PC-3 (cell line): Measurements from ENCODE around the gene A4GALT. TPM values are rescaled to one million over a fixed set of nuclear protein-coding genes. Genes with fewer than 3 reads are reported as not detected.
A peak's percentile ranks its signal among the peaks of the same experiment; 100 is the strongest.

Experiments
- ATAC-seq: fragments of 200-7000 bp; cut with Tn5 transposase; 2 replicates; pipeline ENCODE4 v1.9.1; 2020; ENCODE audit warnings: mild to moderate bottlenecking, moderate library complexity
- BruUV-seq: library from RNA; stranded (reverse); fragments of 400-500 nt; replicated peaks from 2 replicates; lab custom pipeline; 2021; lab: Mats Ljungman, UMichigan
- CTCF ChIA-PET: fragments of 300-600 bp; sonication (Branson Sonifier 250); formaldehyde crosslinking; loops from one replicate; lab custom pipeline; 2022; ENCODE audit warnings: antibody characterized with exemption; lab: Charles Lee
- POLR2A ChIA-PET: fragments of 300-600 bp; sonication (Branson Sonifier 250); formaldehyde crosslinking; loops from one replicate; lab custom pipeline; 2022; ENCODE audit warnings: antibody characterized with exemption; ENCODE audit not compliant: unreplicated experiment; lab: Charles Lee
- DNase-seq: peaks from one replicate; pipeline ENCODE4 v3.0.0-alpha.2; 2015
- H2AFZ ChIP-seq: fragments of 300-600 bp; sonication (generic); 2 replicates; pipeline ENCODE4 v1.6.0; 2016; ENCODE audit warnings: antibody characterized with exemption, low read length
- H3F3A ChIP-seq: fragments of 300-600 bp; sonication (generic); one replicate; pipeline ENCODE4 v1.6.0; 2017; ENCODE audit warnings: antibody characterized with exemption, low read length, control low read depth, mild to moderate bottlenecking; ENCODE audit not compliant: unreplicated experiment
- H3K27ac ChIP-seq: fragments of 300-600 bp; sonication (generic); 2 replicates; pipeline ENCODE4 v1.5.1; 2016; ENCODE audit warnings: mild to moderate bottlenecking, low read length
- H3K27me3 ChIP-seq: fragments of 300-600 bp; sonication (generic); 2 replicates; pipeline ENCODE4 v1.6.1; 2016; ENCODE audit warnings: low read length, mixed read lengths
- H3K36me3 ChIP-seq: fragments of 300-600 bp; sonication (generic); 2 replicates; pipeline ENCODE4 v1.6.1; 2016; ENCODE audit warnings: low read depth, mixed run types, low read length, mixed read lengths
- H3K4me1 ChIP-seq: fragments of 300-600 bp; sonication (generic); 2 replicates; pipeline ENCODE4 v1.5.1; 2016; ENCODE audit warnings: low read length; ENCODE audit not compliant: insufficient read depth
- H3K4me2 ChIP-seq: fragments of 300-600 bp; sonication (generic); 2 replicates; pipeline ENCODE4 v1.6.0; 2016; ENCODE audit warnings: low read length
- H3K4me3 ChIP-seq: fragments of 300-600 bp; sonication (generic); 2 replicates; pipeline ENCODE4 v1.5.1; 2016; ENCODE audit warnings: mild to moderate bottlenecking, low read length, mixed read lengths
- H3K79me2 ChIP-seq: fragments of 300-600 bp; sonication (generic); 2 replicates; pipeline ENCODE4 v1.6.1; 2017; ENCODE audit warnings: low read length, mixed read lengths
- H3K9ac ChIP-seq: fragments of 300-600 bp; sonication (generic); 2 replicates; pipeline ENCODE4 v1.6.0; 2016; ENCODE audit warnings: mild to moderate bottlenecking, low read length
- H3K9me2 ChIP-seq: fragments of 300-600 bp; sonication (generic); replicated peaks from 2 replicates; pipeline ENCODE4 v1.6.1; 2016; ENCODE audit warnings: mixed run types, low read length, mixed read lengths
- H3K9me3 ChIP-seq: fragments of 300-600 bp; sonication (generic); 2 replicates; pipeline ENCODE4 v1.6.1; 2016; ENCODE audit warnings: low read length, mixed read lengths
- H4K20me1 ChIP-seq: fragments of 300-600 bp; sonication (generic); 2 replicates; pipeline ENCODE4 v1.6.1; 2016; ENCODE audit warnings: low read length, mixed read lengths
- EZH2 ChIP-seq: fragments of 300-600 bp; sonication (generic); IDR thresholded peaks from one replicate; pipeline ENCODE4 v1.6.1; 2017; ENCODE audit warnings: antibody characterized with exemption, mild to moderate bottlenecking, low read length; ENCODE audit not compliant: unreplicated experiment
- EZH2phosphoT487 ChIP-seq: fragments of 300-600 bp; sonication (generic); IDR thresholded peaks from 2 replicates; pipeline ENCODE4 v1.6.1; 2018; ENCODE audit warnings: mild to moderate bottlenecking, antibody characterized with exemption, low read length, borderline replicate concordance
- intact Hi-C: fragments of 100-400 bp; cut with micrococcal nuclease; formaldehyde crosslinking; loops from 2 replicates; pipeline ENCODE4 v1.9.0; 2023
- total RNA-seq: library from RNA; depleted of rRNA; stranded (reverse); fragments of >200 nt; gene quantifications from 2 replicates; pipeline ENCODE4 v1.2.3, GENCODE V29; 2014
- TF ChIP-seq, protein P1 (sequence below): fragments of 300-600 bp; sonication (generic); conservative IDR thresholded peaks from 2 replicates; pipeline ENCODE4 v1.5.1; 2017; ENCODE audit warnings: antibody characterized with exemption, low read depth, mild to moderate bottlenecking, low read length

A4GALT gene
- total RNA-seq, 1 experiment from 2014 or later = 3.2 TPM

GRCh38 chr22:42724062-42724461 is 3.4 kb upstream of the A4GALT start:
- ATAC-seq (no peak), DNase-seq (no peak)
- TF ChIP-seq, protein P1, sequence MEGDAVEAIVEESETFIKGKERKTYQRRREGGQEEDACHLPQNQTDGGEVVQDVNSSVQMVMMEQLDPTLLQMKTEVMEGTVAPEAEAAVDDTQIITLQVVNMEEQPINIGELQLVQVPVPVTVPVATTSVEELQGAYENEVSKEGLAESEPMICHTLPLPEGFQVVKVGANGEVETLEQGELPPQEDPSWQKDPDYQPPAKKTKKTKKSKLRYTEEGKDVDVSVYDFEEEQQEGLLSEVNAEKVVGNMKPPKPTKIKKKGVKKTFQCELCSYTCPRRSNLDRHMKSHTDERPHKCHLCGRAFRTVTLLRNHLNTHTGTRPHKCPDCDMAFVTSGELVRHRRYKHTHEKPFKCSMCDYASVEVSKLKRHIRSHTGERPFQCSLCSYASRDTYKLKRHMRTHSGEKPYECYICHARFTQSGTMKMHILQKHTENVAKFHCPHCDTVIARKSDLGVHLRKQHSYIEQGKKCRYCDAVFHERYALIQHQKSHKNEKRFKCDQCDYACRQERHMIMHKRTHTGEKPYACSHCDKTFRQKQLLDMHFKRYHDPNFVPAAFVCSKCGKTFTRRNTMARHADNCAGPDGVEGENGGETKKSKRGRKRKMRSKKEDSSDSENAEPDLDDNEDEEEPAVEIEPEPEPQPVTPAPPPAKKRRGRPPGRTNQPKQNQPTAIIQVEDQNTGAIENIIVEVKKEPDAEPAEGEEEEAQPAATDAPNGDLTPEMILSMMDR = no peak
- TF ChIP-seq EZH2 (no peak), EZH2phosphoT487 (no peak)
- intact Hi-C loops = no loop called here
- Histone ChIP-seq H3K27me3 (peaks cover 7% of the 10 kb centered on the region), H3K9me2 (no peaks in the 10 kb centered on the region), H3K27ac (no peak overlapping the region), H2AFZ (no peak overlapping the region), H3K4me1 (peaks cover 6% of the 10 kb centered on the region; the same call in 1 of the 2 replicates), H3K36me3 (no peaks in the 10 kb centered on the region), H3K79me2 (no peaks in the 10 kb centered on the region), H4K20me1 (no peaks in the 10 kb centered on the region), H3F3A (no peaks in the 10 kb centered on the region), H3K9ac (no peak overlapping the region), H3K9me3 (no peaks in the 10 kb centered on the region), H3K4me3 (no peak overlapping the region), H3K4me2 (no peak overlapping the region)
- CTCF ChIA-PET = no interaction called here
- no TSS peak for BruUV-seq
- POLR2A ChIA-PET = no interaction called here

DNA sequence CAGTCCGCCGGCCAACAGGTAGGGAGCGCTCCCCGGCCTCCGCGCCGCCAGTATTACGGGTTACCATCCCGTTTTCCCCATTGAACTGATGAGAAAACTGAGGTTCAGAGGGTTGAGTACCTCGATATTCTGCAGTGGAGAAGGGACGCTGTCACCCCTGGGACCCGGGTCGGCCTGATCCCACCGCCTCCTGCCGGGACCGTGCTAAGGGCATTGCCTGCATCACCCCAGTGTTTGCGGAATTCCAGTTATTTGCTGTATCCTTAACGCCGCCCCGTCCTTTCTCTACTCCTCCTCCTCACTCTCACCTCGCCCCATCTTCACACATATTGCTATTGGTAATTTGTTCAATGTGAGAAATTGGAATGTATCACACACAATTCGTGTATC is 370 bp upstream of the A4GALT start:
- Histone ChIP-seq H3K36me3 (no peaks in the 10 kb centered on the region), H3K4me1 (no peaks in the 10 kb centered on the region), H3K79me2 (no peaks in the 10 kb centered on the region), H3F3A (no peaks in the 10 kb centered on the region), H3K9me3 (no peaks in the 10 kb centered on the region), H4K20me1 (no peaks in the 10 kb centered on the region), H3K4me2 (peak overlapping the region; percentile 84), H3K9ac (no peak overlapping the region), H3K9me2 (no peaks in the 10 kb centered on the region), H3K27ac (no peak overlapping the region), H3K27me3 (peaks cover 7% of the 10 kb centered on the region), H2AFZ (peak overlapping the region; percentile 78), H3K4me3 (peak overlapping the region; percentile 66)
- intact Hi-C loops = no loop called here
- ATAC-seq (peak; percentile 30; the same call in 1 of the 2 replicates), DNase-seq (no peak)
- ChIA-PET CTCF (no interaction called here), POLR2A (no interaction called here)
- TF ChIP-seq, protein P1 = no peak
- no peak for TF ChIP-seq EZH2
- no peak for TF ChIP-seq EZH2phosphoT487
- BruUV-seq = no TSS peak

DNA sequence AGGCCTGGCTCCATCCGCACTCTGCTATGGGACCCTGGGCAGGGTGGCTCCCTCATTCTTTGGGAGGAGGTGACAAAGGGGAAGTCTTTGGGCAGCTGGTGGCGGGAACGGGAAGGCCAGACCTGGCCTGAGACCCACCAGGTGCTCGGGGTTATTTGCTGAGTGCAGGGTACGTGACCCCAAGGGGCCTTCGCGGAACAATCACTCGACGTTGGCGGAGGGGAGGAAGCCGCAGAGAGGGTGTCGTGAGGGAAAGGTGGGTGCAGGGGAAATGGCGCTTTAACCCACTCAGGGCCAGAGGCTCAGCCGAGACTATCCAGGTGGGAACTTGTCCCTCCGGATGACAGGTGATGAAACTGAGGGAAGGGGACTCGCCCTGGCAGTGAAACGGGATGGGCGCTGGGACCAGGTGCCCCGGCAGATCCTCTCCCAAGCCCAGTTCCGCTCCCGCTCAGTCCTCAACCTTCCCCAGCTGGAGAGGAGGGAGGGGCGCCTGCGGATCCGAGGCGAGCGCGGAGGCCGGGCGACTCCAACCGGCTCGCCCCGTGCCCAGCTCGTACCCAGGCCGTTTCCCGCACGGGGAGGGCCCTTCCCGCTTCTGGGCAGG is 911 bp downstream of the A4GALT start:
- no peaks in the 10 kb centered on the region for H4K20me1 ChIP-seq
- ATAC-seq (no peak; the same call in 1 of the 2 replicates), DNase-seq (no peak)
- H3K9ac ChIP-seq = no peak overlapping the region
- no peak overlapping the region for H3K27ac ChIP-seq
- no peak overlapping the region for H2AFZ ChIP-seq
- ChIA-PET CTCF (no interaction called here), POLR2A (no interaction called here)
- peak overlapping the region; percentile 82 for H3K4me2 ChIP-seq
- intact Hi-C loops = no loop called here
- no peaks in the 10 kb centered on the region for H3K9me2 ChIP-seq
- no peaks in the 10 kb centered on the region for H3F3A ChIP-seq
- peaks cover 7% of the 10 kb centered on the region for H3K27me3 ChIP-seq
- H3K36me3 ChIP-seq = no peaks in the 10 kb centered on the region
- no TSS peak for BruUV-seq
- no peaks in the 10 kb centered on the region for H3K9me3 ChIP-seq
- peak overlapping the region; percentile 66 for H3K4me3 ChIP-seq
- TF ChIP-seq, protein P1 = no peak
- TF ChIP-seq EZH2 (no peak), EZH2phosphoT487 (no peak)
- no peaks in the 10 kb centered on the region for H3K79me2 ChIP-seq
- H3K4me1 ChIP-seq = no peaks in the 10 kb centered on the region
